Measurements from ENCODE around the gene NUDT1. TPM values are rescaled to one million over a fixed set of nuclear protein-coding genes. Genes with fewer than 3 reads are reported as not detected.

Gene NUDT1
- total RNA-seq, 1 experiment from 2014 or later, result 100 TPM

DNA sequence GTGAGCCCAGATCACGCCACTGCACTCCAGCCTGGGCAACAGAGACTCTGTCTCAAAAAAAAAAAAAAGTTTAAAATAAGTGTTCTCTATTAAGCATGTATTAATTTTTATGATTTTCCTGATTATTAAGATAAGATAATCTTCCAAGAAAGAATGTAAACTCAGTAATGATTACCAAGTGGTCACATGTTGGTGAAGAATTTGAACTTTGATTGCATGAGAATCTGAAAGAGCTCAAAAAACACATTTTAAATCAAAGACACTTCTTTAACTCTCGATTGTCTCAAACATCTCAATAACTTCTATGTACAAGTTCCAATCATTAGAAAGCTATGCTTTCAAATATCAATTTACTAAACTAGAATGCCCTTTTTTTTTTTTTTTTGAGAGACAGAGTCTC, 38.4 kb downstream of the NUDT1 start:
- peaks cover 19% of the 10 kb centered on the region for H3K4me1 Mint-ChIP-seq
- H3K27ac Mint-ChIP-seq, result no peak overlapping the region
- H3K27me3 Mint-ChIP-seq (ENCODE audit: low read depth), result no peaks in the 10 kb centered on the region
- no peaks in the 10 kb centered on the region for H3K36me3 Mint-ChIP-seq
- H3K4me3 Mint-ChIP-seq, result no peak overlapping the region
- ChIA-PET CTCF (interaction anchor here (0.7 kb wide), 2 partner anchors 10 to 69 kb away, joined by 3 to 4 read pairs; no protein-coding TSS in a partner anchor), POLR2A (no interaction called here)
- no peak for DNase-seq (ENCODE audit: low spot score)
- ATAC-seq, result no peak
- H3K9me3 Mint-ChIP-seq, result no peaks in the 10 kb centered on the region
- TF ChIP-seq FOXJ3 (CRISPR knock-in tag; IDR thresholded peaks at IDR 0.05; ENCODE audit: borderline replicate concordance) (no peak), JAZF1 (CRISPR knock-in tag; IDR thresholded peaks at IDR 0.05) (no peak), CTCF (IDR thresholded peaks at IDR 0.05) (no peak), ZNF423 (CRISPR knock-in tag; IDR thresholded peaks at IDR 0.05) (no peak), NR2C2 (CRISPR knock-in tag; IDR thresholded peaks at IDR 0.05) (no peak), NFYB (CRISPR knock-in tag; conservative IDR thresholded peaks at IDR 0.05; ENCODE audit: low read depth) (no peak), SMAD4 (CRISPR knock-in tag; IDR thresholded peaks at IDR 0.05) (no peak), IRF2 (CRISPR knock-in tag; IDR thresholded peaks at IDR 0.05; ENCODE audit: borderline replicate concordance, low read depth) (no peak), ZNF396 (CRISPR knock-in tag; IDR thresholded peaks at IDR 0.05; ENCODE audit: borderline replicate concordance) (no peak), SP1 (CRISPR knock-in tag; conservative IDR thresholded peaks at IDR 0.05) (no peak), NR1H2 (CRISPR knock-in tag; IDR thresholded peaks at IDR 0.05) (no peak), ZNF138 (CRISPR knock-in tag; conservative IDR thresholded peaks at IDR 0.05) (no peak), RELA (CRISPR knock-in tag; IDR thresholded peaks at IDR 0.05; ENCODE audit: borderline replicate concordance) (no peak), ZNF219 (CRISPR knock-in tag; IDR thresholded peaks at IDR 0.05; ENCODE audit: borderline replicate concordance) (no peak), ZNF671 (CRISPR knock-in tag; IDR thresholded peaks at IDR 0.05) (no peak), ATF1 (CRISPR knock-in tag; IDR thresholded peaks at IDR 0.05) (no peak)
- TF ChIP-seq, protein P1, sequence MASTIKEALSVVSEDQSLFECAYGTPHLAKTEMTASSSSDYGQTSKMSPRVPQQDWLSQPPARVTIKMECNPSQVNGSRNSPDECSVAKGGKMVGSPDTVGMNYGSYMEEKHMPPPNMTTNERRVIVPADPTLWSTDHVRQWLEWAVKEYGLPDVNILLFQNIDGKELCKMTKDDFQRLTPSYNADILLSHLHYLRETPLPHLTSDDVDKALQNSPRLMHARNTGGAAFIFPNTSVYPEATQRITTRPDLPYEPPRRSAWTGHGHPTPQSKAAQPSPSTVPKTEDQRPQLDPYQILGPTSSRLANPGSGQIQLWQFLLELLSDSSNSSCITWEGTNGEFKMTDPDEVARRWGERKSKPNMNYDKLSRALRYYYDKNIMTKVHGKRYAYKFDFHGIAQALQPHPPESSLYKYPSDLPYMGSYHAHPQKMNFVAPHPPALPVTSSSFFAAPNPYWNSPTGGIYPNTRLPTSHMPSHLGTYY (CRISPR knock-in tag; IDR thresholded peaks at IDR 0.05), result no peak
- TF ChIP-seq, protein P2, sequence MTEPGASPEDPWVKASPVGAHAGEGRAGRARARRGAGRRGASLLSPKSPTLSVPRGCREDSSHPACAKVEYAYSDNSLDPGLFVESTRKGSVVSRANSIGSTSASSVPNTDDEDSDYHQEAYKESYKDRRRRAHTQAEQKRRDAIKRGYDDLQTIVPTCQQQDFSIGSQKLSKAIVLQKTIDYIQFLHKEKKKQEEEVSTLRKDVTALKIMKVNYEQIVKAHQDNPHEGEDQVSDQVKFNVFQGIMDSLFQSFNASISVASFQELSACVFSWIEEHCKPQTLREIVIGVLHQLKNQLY (CRISPR knock-in tag; IDR thresholded peaks at IDR 0.05), result no peak

DNA sequence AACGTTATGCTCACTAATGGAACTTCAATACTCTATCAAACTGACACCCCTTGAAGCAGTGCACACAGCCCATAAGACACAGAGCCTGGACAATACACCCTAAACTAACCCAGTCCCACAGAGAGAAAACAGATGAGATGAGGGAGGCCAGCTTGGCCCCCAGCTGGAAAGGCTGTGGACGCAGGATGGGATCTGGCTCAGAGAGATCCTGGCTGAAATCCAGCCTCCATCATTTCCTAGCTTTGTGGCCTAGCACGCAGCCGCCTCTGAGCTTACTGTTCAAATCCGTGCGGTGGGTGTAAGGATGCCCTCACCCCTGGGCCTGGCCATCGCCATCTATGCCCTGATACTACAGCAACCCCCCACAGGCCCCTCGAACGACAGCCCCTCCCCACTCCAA, 39.5 kb downstream of the NUDT1 start:
- no peak for DNase-seq (ENCODE audit: low spot score)
- POLR2A ChIA-PET, result no interaction called here
- H3K4me3 Mint-ChIP-seq, result no peak overlapping the region

More for the DNA sequence above, 39.5 kb downstream of the NUDT1 start:
- no peaks in the 10 kb centered on the region for H3K9me3 Mint-ChIP-seq
- CTCF ChIA-PET, result no interaction called here
- H3K36me3 Mint-ChIP-seq, result no peaks in the 10 kb centered on the region
- TF ChIP-seq, protein P3, sequence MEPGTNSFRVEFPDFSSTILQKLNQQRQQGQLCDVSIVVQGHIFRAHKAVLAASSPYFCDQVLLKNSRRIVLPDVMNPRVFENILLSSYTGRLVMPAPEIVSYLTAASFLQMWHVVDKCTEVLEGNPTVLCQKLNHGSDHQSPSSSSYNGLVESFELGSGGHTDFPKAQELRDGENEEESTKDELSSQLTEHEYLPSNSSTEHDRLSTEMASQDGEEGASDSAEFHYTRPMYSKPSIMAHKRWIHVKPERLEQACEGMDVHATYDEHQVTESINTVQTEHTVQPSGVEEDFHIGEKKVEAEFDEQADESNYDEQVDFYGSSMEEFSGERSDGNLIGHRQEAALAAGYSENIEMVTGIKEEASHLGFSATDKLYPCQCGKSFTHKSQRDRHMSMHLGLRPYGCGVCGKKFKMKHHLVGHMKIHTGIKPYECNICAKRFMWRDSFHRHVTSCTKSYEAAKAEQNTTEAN (CRISPR knock-in tag; IDR thresholded peaks at IDR 0.05), result no peak
- TF ChIP-seq FOXK1 (CRISPR knock-in tag; IDR thresholded peaks at IDR 0.05), result no peak
- TF ChIP-seq, protein P4, sequence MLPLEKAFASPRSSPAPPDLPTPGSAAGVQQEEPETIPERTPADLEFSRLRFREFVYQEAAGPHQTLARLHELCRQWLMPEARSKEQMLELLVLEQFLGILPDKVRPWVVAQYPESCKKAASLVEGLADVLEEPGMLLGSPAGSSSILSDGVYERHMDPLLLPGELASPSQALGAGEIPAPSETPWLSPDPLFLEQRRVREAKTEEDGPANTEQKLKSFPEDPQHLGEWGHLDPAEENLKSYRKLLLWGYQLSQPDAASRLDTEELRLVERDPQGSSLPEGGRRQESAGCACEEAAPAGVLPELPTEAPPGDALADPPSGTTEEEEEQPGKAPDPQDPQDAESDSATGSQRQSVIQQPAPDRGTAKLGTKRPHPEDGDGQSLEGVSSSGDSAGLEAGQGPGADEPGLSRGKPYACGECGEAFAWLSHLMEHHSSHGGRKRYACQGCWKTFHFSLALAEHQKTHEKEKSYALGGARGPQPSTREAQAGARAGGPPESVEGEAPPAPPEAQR (CRISPR knock-in tag; IDR thresholded peaks at IDR 0.05), result no peak
- no peak for TF ChIP-seq ELF4 (CRISPR knock-in tag; IDR thresholded peaks at IDR 0.05; ENCODE audit: low read depth)
- TF ChIP-seq TP53 (CRISPR knock-in tag; IDR thresholded peaks at IDR 0.05), result no peak
- TF ChIP-seq CTCF (IDR thresholded peaks at IDR 0.05), result no peak
- TF ChIP-seq, protein P5, sequence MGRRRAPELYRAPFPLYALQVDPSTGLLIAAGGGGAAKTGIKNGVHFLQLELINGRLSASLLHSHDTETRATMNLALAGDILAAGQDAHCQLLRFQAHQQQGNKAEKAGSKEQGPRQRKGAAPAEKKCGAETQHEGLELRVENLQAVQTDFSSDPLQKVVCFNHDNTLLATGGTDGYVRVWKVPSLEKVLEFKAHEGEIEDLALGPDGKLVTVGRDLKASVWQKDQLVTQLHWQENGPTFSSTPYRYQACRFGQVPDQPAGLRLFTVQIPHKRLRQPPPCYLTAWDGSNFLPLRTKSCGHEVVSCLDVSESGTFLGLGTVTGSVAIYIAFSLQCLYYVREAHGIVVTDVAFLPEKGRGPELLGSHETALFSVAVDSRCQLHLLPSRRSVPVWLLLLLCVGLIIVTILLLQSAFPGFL (CRISPR knock-in tag; IDR thresholded peaks at IDR 0.05; ENCODE audit: borderline replicate concordance), result no peak
- TF ChIP-seq ESRRA (CRISPR knock-in tag; IDR thresholded peaks at IDR 0.05; ENCODE audit: borderline replicate concordance), result no peak
- no peak for ATAC-seq
- peak overlapping the region; percentile 29; the same call in 1 of the 2 replicates for H3K27ac Mint-ChIP-seq
- no peaks in the 10 kb centered on the region for H3K27me3 Mint-ChIP-seq (ENCODE audit: low read depth)
- H3K4me1 Mint-ChIP-seq, result peaks cover 19% of the 10 kb centered on the region
